H1 (cell line): ENCODE data around the gene SLC12A8. TPM values are rescaled to one million over a fixed set of nuclear protein-coding genes. Genes with fewer than 3 reads are reported as not detected.

Source experiments
- CTCF ChIA-PET: fragments of 300-600 bp; sonication (Branson Sonifier 250); formaldehyde crosslinking; loops from one replicate; lab custom pipeline; 2021; ENCODE audit not compliant: partially characterized antibody; lab: Charles Lee
- POLR2A ChIA-PET: fragments of 300-600 bp; sonication (Branson Sonifier 250); formaldehyde crosslinking; loops from one replicate; lab custom pipeline; 2021; ENCODE audit warnings: inconsistent platforms; ENCODE audit not compliant: partially characterized antibody; lab: Charles Lee
- DNase-seq, 2 experiments: peaks; one replicate each; pipeline versions ENCODE4 v3.0.0 to v3.0.0-alpha.2; 2010 to 2022; ENCODE audit warnings: low spot score in 2 of 2, low read depth in 1 of 2, mixed read lengths in 1 of 2
- FAIRE-seq: peaks from 2 replicates; lab custom pipeline; 2011; peaks lifted over from hg19 to GRCh38; lab: Jason Lieb, UNC
- H2AFZ ChIP-seq: 2 replicates; pipeline ENCODE4 v1.8.1; 2012; ENCODE audit warnings: low read length, inconsistent platforms
- H2AK5ac ChIP-seq: 2 replicates; pipeline ENCODE4 v1.6.1; 2013; ENCODE audit warnings: low read depth, low read length
- H2BK120ac ChIP-seq: replicated peaks from 2 replicates; pipeline ENCODE3; 2013; ENCODE audit warnings: low read depth, low read length, inconsistent platforms
- H2BK12ac ChIP-seq: 2 replicates; pipeline ENCODE4 v1.6.1; 2013; ENCODE audit warnings: low read depth, low read length
- H2BK15ac ChIP-seq: 2 replicates; pipeline ENCODE4 v1.6.1; 2013; ENCODE audit warnings: low read length
- H2BK20ac ChIP-seq: 2 replicates; pipeline ENCODE4 v1.6.1; 2013; ENCODE audit warnings: low read length
- H2BK5ac ChIP-seq: 2 replicates; pipeline ENCODE4 v1.6.1; 2013; ENCODE audit warnings: low read depth, low read length
- H3K14ac ChIP-seq: 2 replicates; pipeline ENCODE4 v1.6.1; 2013; ENCODE audit warnings: inconsistent platforms; ENCODE audit not compliant: insufficient read length
- H3K18ac ChIP-seq: 2 replicates; pipeline ENCODE4 v1.6.1; 2013; ENCODE audit warnings: low read length; ENCODE audit errors: extremely low read depth
- H3K23ac ChIP-seq: 2 replicates; pipeline ENCODE4 v1.6.1; 2013; ENCODE audit warnings: inconsistent platforms; ENCODE audit not compliant: insufficient read length
- H3K23me2 ChIP-seq: 2 replicates; pipeline ENCODE4 v1.6.1; 2013; ENCODE audit warnings: low read depth, low read length
- H3K27ac ChIP-seq: 2 replicates; pipeline ENCODE4 v1.6.1; 2011; ENCODE audit warnings: low read depth, low read length, inconsistent platforms
- H3K27me3 ChIP-seq, 4 experiments: replicated peaks in 1 of 4; 1 replicate in 1 of 4; 2 replicates in 3 of 4; pipeline versions ENCODE4 v1.6.1 to v1.8.1; 2011 to 2013; ENCODE audit warnings: low read length in 3 of 4, mild to moderate bottlenecking in 3 of 4, inconsistent platforms in 2 of 4, mixed read lengths in 2 of 4, moderate library complexity in 1 of 4; ENCODE audit not compliant: control insufficient read depth in 3 of 4, insufficient read depth in 3 of 4; ENCODE audit errors: extremely low read depth in 1 of 4
- H3K36me3 ChIP-seq, 4 experiments: 2 replicates each; pipeline versions ENCODE4 v1.6.1 to v1.8.1; 2011 to 2013; ENCODE audit warnings: mild to moderate bottlenecking in 4 of 4, low read length in 3 of 4, moderate library complexity in 2 of 4, control low read depth in 1 of 4, inconsistent platforms in 1 of 4; ENCODE audit not compliant: insufficient read depth in 4 of 4, control insufficient read depth in 2 of 4
- H3K4ac ChIP-seq: replicated peaks from 2 replicates; pipeline ENCODE3; 2013; ENCODE audit warnings: low read length, low read depth, mixed read lengths, inconsistent platforms; ENCODE audit not compliant: insufficient read length
- H3K4me1 ChIP-seq, 4 experiments: replicated peaks in 1 of 4; 1 replicate in 1 of 4; 2 replicates in 3 of 4; pipeline versions ENCODE4 v1.6.1 to v1.8.1; 2011 to 2013; ENCODE audit warnings: low read length in 3 of 4, inconsistent platforms in 2 of 4, mixed read lengths in 1 of 4; ENCODE audit not compliant: insufficient read depth in 4 of 4, control insufficient read depth in 3 of 4
- H3K4me2 ChIP-seq, 2 experiments: 2 replicates each; pipeline versions ENCODE4 v1.6.1 to v1.8.1; 2011 to 2013; ENCODE audit warnings: low read depth in 2 of 2, low read length in 2 of 2, control low read depth in 1 of 2, inconsistent platforms in 1 of 2, mild to moderate bottlenecking in 1 of 2; ENCODE audit not compliant: insufficient read depth in 1 of 2
- H3K4me3 ChIP-seq, 4 experiments: fragments of 200-600, 300-600 bp in 1 of 4; sonication (generic), shearing (Covaris generic), sonication (Bioruptor Twin) in 1 of 4; 2 replicates each; pipeline versions ENCODE4 v1.5.1 to v1.8.1; 2011 to 2016; ENCODE audit warnings: low read length in 4 of 4, low read depth in 3 of 4, control low read depth in 2 of 4, inconsistent platforms in 2 of 4, mild to moderate bottlenecking in 2 of 4, mixed read lengths in 1 of 4, moderate library complexity in 1 of 4; ENCODE audit not compliant: insufficient read depth in 2 of 4; ENCODE audit errors: extremely low read depth in 1 of 4
- H3K56ac ChIP-seq: replicated peaks from 2 replicates; pipeline ENCODE3; 2013; ENCODE audit warnings: low read depth, mild to moderate bottlenecking, mixed read lengths, low read length, inconsistent platforms; ENCODE audit not compliant: insufficient read length
- H3K79me1 ChIP-seq: 2 replicates; pipeline ENCODE4 v1.6.1; 2013; ENCODE audit warnings: low read depth, low read length, control low read depth
- H3K79me2 ChIP-seq, 2 experiments: 2 replicates each; pipeline versions ENCODE4 v1.6.1 to v1.8.1; 2012 to 2013; ENCODE audit warnings: low read length in 2 of 2, mild to moderate bottlenecking in 2 of 2, inconsistent platforms in 1 of 2; ENCODE audit not compliant: insufficient read depth in 2 of 2, control insufficient read depth in 1 of 2
- H3K9ac ChIP-seq, 4 experiments: replicated peaks in 1 of 4; 1 replicate in 1 of 4; 2 replicates in 3 of 4; pipeline versions ENCODE4 v1.6.1 to v1.8.1; 2011 to 2013; ENCODE audit warnings: low read depth in 3 of 4, low read length in 3 of 4, control low read depth in 2 of 4, mild to moderate bottlenecking in 2 of 4, moderate library complexity in 2 of 4, inconsistent platforms in 1 of 4; ENCODE audit errors: extremely low read depth in 1 of 4
- H3K9me3 ChIP-seq, 2 experiments: 2 replicates each; pipeline versions ENCODE4 v1.6.1 to v1.8.1; 2012 to 2013; ENCODE audit warnings: mild to moderate bottlenecking in 2 of 2, moderate library complexity in 2 of 2, control low read depth in 1 of 2, inconsistent platforms in 1 of 2, low read depth in 1 of 2, low read length in 1 of 2, mixed read lengths in 1 of 2; ENCODE audit not compliant: insufficient read depth in 2 of 2
- H4K20me1 ChIP-seq, 2 experiments: replicated peaks in 1 of 2; 2 replicates each; pipeline versions ENCODE3 to v1.8.1; 2011 to 2013; ENCODE audit warnings: inconsistent platforms in 2 of 2, low read length in 2 of 2, mild to moderate bottlenecking in 1 of 2; ENCODE audit not compliant: insufficient read depth in 2 of 2, control insufficient read depth in 1 of 2
- H4K5ac ChIP-seq: 2 replicates; pipeline ENCODE4 v1.6.1; 2013; ENCODE audit warnings: low read length, low read depth, mixed read lengths, inconsistent platforms; ENCODE audit not compliant: insufficient read length
- H4K8ac ChIP-seq: 2 replicates; pipeline ENCODE4 v1.8.0; 2013; ENCODE audit warnings: mild to moderate bottlenecking, moderate library complexity, low read length, inconsistent platforms; ENCODE audit not compliant: insufficient read depth; ENCODE audit errors: extremely low read depth
- H4K91ac ChIP-seq: replicated peaks from 2 replicates; pipeline ENCODE3; 2013; ENCODE audit warnings: low read length, mixed read lengths, inconsistent platforms; ENCODE audit not compliant: insufficient read length
- CEBPB ChIP-seq: IDR thresholded peaks from 2 replicates; pipeline ENCODE4 v1.6.1; 2012; ENCODE audit warnings: low read depth, low read length
- RAD21 ChIP-seq, 2 experiments: IDR thresholded peaks in 1 of 2; conservative IDR thresholded peaks in 1 of 2; 2 replicates each; pipeline ENCODE4 v1.6.1; 2011; ENCODE audit warnings: low read depth in 2 of 2, low read length in 2 of 2, improper control_type of control experiment in 1 of 2, inconsistent platforms in 1 of 2, mild to moderate bottlenecking in 1 of 2, moderate library complexity in 1 of 2
- RXRA ChIP-seq: IDR thresholded peaks from 2 replicates; pipeline ENCODE4 v1.6.1; 2011; ENCODE audit warnings: low read depth, mild to moderate bottlenecking, low read length, moderate library complexity; ENCODE audit not compliant: insufficient read depth
- ZNF274 ChIP-seq: IDR thresholded peaks from 2 replicates; pipeline ENCODE4 v1.7.0; 2012; ENCODE audit warnings: low read length, borderline replicate concordance; ENCODE audit errors: extremely low read depth
- WGBS, 2 experiments: shearing (Covaris generic) in 1 of 2; methylation state at CpG; one replicate each; pipeline versions ENCODE4 v1.1.6 to v1.1.7; 2013 to 2015; ENCODE audit warnings: low lambda C conversion rate in 2 of 2, mixed read lengths in 2 of 2, inconsistent platforms in 1 of 2, low coverage in 1 of 2, missing lambda C conversion rate in 1 of 2; ENCODE audit not compliant: insufficient replicate concordance in 2 of 2, insufficient coverage in 1 of 2, insufficient read length in 1 of 2; ENCODE audit errors: extremely low coverage in 1 of 2, missing lambda C conversion rate in 1 of 2; 5-methylcytosine and 5-hydroxymethylcytosine counted together
- polyA plus RNA-seq, 7 experiments: library from polyadenylated mRNA; depleted of rRNA in 3 of 7; stranded (reverse) in 5 of 7; unstranded in 2 of 7; fragments of >200 nt in 5 of 7; fragments of 200-250 nt in 2 of 7; gene quantifications; 1 replicate in 5 of 7; 2 replicates in 1 of 7; 4 replicates in 1 of 7; pipeline versions ENCODE4 v1.2.1 to v1.2.3, GENCODE V29; 2011 to 2013; ENCODE audit warnings: missing spikeins in 2 of 7, mixed read lengths in 2 of 7
- total RNA-seq: library from RNA; stranded (reverse); fragmentation: NEBNext Ultra II Directional; extraction: Animal tissue kit (Norgen Biotek cat#: 25700); gene quantifications from 2 replicates; pipeline ENCODE4 v1.2.1, GENCODE V29; 2021

The SLC12A8 gene
- total and polyA plus RNA-seq, 2 of the 8 experiments (the other 6 are each of a cell fraction or from before 2014, with no cell fraction given): 13.7 to 14.4 TPM

DNA sequence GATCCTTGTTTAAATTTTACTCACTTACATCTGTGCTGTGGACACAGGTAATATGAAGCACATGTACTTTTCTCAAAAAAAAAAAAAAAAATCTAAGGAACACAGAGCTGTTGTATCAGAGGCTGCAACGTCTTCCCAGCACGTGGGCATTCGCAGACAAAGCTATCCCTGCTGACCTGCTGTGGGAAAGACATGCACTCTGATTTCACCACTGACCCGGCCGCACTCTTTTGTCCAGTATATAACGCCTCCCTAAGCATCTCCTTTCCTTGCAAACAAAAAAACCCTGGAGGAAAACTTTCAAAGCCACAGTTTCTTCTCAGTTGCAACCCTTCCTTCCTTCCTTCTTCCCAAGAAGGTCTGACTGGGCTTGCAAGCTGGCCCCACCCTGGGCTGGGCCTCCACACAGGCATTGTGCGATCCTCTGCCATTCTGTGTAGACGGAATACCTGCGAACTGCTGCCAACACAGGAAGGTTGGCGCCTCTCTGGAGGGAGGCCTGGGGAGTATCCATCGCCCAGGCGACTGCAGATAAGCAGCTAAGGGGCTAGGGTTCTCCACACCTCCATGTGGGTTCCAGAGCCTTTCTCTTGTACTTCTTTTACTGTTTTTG lies 50.8 kb downstream of the SLC12A8 start:
- CTCF ChIA-PET: interaction anchor here (0.9 to 7.1 kb wide), 3 partner anchors 12 to 1412 kb away, joined by 3 to 56 read pairs (median 4); no protein-coding TSS in a partner anchor
- no peak for DNase-seq
- H3K18ac ChIP-seq: no peak overlapping the region

More for the DNA sequence above, 50.8 kb downstream of the SLC12A8 start:
- no peak overlapping the region for H3K4me2 ChIP-seq
- no peaks in the 10 kb centered on the region for H4K20me1 ChIP-seq
- no peak overlapping the region for H3K23ac ChIP-seq
- H3K79me2 ChIP-seq: no peaks in the 10 kb centered on the region
- POLR2A ChIA-PET: interaction anchor here (1.0 kb wide), 1 partner anchor 243 kb away, joined by 6 read pairs; no protein-coding TSS in a partner anchor
- 86% methylated on average over 12 of the region's 12 CpGs; no CpG with 5 or more reads in 1 of the 2 experiments for WGBS, 2 experiments
- no peak overlapping the region for H2BK5ac ChIP-seq
- H3K79me1 ChIP-seq: no peaks in the 10 kb centered on the region
- H3K4me1 ChIP-seq: peaks cover 0 to 2% (median 0%) of the 10 kb centered on the region in 4 experiments; a peak in 4 of 7 replicates
- no peak overlapping the region for H2AFZ ChIP-seq
- H3K9ac ChIP-seq: no peak overlapping the region
- no peak overlapping the region for H2BK120ac ChIP-seq
- H4K91ac ChIP-seq: no peak overlapping the region
- no peak overlapping the region for H2BK15ac ChIP-seq
- H3K23me2 ChIP-seq: no peaks in the 10 kb centered on the region; the same call in 1 of the 2 replicates
- H3K27me3 ChIP-seq: no peaks in the 10 kb centered on the region
- TF ChIP-seq RAD21 (IDR thresholded peaks at IDR 0.05 in 1 of 2, conservative IDR thresholded peaks at IDR 0.05 in 1 of 2; ENCODE audit: low read depth in 2 of 2, low read length in 2 of 2) (no peak), CEBPB (no peak), RXRA (no peak), ZNF274 (no peak)
- FAIRE-seq: no peak
- H3K27ac ChIP-seq: no peak overlapping the region
- H3K36me3 ChIP-seq: no peaks in the 10 kb centered on the region; a peak in 1 of 8 replicates
- no peak overlapping the region for H3K4me3 ChIP-seq
- no peak overlapping the region for H2AK5ac ChIP-seq
- no peak overlapping the region for H4K5ac ChIP-seq
- no peak overlapping the region for H3K14ac ChIP-seq
- H3K56ac ChIP-seq: no peak overlapping the region
- no peak overlapping the region for H2BK20ac ChIP-seq
- no peak overlapping the region for H3K4ac ChIP-seq
- no peak overlapping the region for H4K8ac ChIP-seq
- H2BK12ac ChIP-seq: no peak overlapping the region
- H3K9me3 ChIP-seq: no peaks in the 10 kb centered on the region
